ENCODE results near the gene CREG2.
A peak's percentile ranks its signal among the peaks of the same experiment; 100 is the strongest.
"Not testable (repeated sequence)": the region's sequence is repeated elsewhere in the genome, so short reads cannot be mapped to it uniquely, and the experiment has no call there.

The CREG2 gene

DNA sequence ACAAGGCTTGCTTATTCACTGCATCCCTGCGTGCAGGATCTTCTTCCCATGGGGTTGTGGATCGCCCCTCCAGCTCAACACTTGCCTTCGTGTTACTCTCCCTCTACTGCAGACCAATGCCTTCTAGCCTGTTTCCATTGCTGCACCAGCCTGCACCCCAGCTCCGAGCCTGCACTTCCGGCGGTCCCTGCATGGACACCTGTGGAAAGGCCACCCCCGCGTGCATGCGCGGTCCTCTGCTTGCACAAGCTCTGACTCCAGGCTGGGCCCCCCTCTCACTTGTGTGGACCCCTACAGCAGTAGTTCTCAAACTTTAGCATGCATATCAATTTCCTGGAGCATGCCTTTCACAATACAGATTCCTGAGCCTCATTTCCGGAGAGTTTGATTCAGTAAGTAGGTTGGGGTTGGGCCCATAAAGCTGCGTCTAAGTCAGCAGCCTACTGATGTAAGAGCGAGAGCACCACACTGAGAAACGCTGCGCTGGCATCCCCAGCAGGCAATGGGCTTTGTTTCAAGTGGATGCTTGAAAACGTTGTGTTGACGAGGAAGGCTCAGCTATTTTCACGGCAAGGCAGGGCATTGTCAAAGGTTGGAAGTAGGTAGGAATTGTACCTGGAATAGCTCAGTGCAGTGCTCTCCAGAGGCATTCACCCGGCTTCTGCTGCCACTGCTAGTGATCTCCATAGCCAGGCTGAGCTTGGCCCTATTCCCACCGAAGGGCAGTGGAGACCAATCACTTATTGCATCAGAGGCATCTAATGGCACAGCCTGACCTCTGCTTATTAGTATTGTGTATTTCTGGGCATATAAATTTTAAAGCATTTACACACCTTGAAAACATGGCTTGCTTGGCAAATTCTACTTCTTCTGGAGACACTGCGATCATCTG is 32.6 kb downstream of the CREG2 start:
- FAIRE-seq: no peak
- no peak for TF ChIP-seq POLR2AphosphoS5 (IDR thresholded peaks at IDR 0.05; ENCODE audit: low read depth, low read length)
- no peak for DNase-seq (ENCODE audit: insufficient read length)

DNA sequence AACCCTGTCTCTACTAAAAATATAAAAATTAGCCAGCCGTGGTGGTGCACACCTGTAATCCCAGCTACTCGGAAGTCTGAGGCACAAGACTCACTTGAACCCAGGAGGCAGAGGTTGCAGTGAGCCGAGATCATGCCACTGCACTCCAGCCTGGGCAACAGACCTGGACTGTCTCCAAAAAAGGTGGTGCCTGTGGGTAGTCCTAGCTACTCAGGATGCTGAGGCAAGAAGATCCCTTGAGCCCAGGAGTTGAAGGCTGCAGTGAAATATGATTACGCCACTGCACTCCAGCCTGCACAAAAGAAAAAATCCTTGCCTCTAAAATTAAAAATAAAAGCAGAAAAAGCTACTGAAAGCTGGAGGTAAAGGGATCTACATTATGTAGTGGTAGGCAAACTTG is 34.7 kb downstream of the CREG2 start:
- not testable (repeated sequence) for DNase-seq (ENCODE audit: insufficient read length); FAIRE-seq

DNA sequence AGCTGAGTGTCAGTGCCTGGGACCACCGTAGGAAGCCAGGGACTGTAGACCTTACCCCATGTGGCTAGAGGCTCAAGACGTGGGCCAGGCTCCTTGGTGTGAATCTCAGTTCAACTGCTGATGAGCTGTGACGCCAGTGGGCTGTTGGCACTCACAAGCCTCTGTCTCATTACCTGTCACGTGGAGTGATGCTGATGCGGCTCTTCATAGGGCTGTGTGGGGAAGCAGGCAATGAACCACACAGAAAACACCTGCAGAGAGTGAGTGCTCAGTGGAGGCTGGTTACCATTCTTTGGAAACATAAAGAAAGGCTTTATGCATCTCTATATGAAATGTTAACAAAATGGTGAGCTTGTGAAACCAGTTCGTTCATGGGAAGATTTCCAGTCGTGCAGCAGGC is 36.1 kb downstream of the CREG2 start:
- no peak for TF ChIP-seq POLR2A (IDR thresholded peaks at IDR 0.05; ENCODE audit: low read depth, low read length)
- no peak for TF ChIP-seq TAF1 (IDR thresholded peaks at IDR 0.05; ENCODE audit: borderline replicate concordance, low read depth, low read length)
- no peak for TF ChIP-seq POLR2AphosphoS5 (IDR thresholded peaks at IDR 0.05; ENCODE audit: low read depth, low read length)
- DNase-seq (ENCODE audit: insufficient read length) (no peak), FAIRE-seq (no peak)

DNA sequence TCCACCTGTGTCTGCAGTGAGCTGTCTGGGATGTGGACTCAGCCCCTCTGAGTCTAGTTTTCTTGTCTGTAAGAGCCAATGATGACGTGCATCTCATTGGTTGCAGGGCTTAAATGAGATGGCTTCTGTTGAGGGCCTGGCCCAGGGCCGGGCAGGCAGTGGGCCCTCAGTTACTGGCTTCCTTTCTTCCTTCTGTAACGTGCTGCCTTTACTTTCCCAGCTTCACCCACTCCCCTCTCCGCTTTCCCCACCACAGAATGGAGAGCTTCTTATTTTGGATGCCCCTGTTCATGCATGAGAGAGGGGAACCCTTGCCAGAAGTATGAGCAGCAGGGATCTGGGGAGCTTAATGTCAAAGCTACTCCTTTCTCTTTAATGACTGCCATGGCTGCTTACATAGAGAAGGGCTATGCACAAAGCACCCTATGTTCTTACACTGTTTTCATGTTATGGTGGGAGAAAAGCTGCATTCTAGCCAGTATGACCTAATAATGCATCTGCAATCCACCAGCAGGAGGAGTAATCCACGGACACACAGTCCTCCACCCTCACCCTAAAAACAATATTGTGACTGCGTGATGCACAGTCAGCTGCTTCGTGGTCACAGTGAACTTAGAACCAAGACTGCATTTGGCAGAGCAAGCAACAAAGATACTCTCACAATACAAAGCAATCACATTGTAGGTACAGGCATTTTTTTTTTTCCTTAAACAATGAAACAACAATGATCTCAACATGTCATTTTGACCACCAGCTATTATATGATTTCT is 37.2 kb downstream of the CREG2 start:
- no peak for DNase-seq (ENCODE audit: insufficient read length)
- FAIRE-seq: no peak

DNA sequence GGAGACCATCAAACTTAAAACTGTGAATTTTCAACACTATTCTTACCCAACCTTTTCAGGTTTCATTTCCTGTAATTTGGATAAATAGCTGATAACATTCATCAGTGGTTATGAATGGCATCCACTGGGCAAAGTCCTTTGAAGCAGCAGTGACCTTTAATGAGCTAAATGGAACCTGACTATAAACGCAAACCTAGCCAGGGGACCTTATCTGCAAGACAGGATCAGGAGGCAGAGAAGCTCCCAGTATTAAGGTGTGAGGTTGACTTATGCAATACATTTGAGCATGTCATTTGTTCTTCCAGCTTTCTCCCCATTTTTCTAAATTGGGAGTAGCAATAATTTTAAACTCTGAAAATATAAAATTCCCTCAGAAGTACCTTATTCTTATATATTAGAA is 38.4 kb downstream of the CREG2 start:
- DNase-seq (ENCODE audit: insufficient read length) (no peak), FAIRE-seq (no peak)
- TF ChIP-seq POLR2A (IDR thresholded peaks at IDR 0.05; ENCODE audit: low read depth, low read length) (no peak), TAF1 (IDR thresholded peaks at IDR 0.05; ENCODE audit: borderline replicate concordance, low read depth, low read length) (no peak), POLR2AphosphoS5 (IDR thresholded peaks at IDR 0.05; ENCODE audit: low read depth, low read length) (no peak)

More for the DNA sequence above, 37.2 kb downstream of the CREG2 start:
- TF ChIP-seq TAF1 (IDR thresholded peaks at IDR 0.05; ENCODE audit: borderline replicate concordance, low read depth, low read length) (no peak), POLR2AphosphoS5 (IDR thresholded peaks at IDR 0.05; ENCODE audit: low read depth, low read length) (no peak), POLR2A (IDR thresholded peaks at IDR 0.05; ENCODE audit: low read depth, low read length) (no peak)

DNA sequence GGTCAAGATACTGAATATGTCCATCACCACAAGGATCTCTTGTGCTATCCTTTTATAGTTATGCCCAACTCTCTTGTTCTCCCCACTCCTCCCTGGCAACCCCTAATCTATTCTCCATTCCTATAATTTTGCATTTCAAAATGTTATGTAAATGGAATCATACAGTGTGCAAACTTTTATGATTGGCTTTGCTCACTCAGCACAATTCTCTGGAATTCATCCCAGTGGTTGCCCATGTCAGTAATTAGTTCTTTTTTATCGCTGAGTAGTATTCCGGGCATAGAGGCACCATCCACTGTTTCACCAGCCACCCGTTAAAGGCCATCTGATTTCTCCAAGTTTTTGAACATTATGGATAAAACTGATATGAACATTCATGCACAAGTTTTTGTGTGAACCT is 40.4 kb downstream of the CREG2 start:
- no peak for DNase-seq (ENCODE audit: insufficient read length)
- FAIRE-seq: no peak
- TF ChIP-seq POLR2AphosphoS5 (IDR thresholded peaks at IDR 0.05; ENCODE audit: low read depth, low read length): no peak
- TF ChIP-seq POLR2A (IDR thresholded peaks at IDR 0.05; ENCODE audit: low read depth, low read length): no peak
- no peak for TF ChIP-seq TAF1 (IDR thresholded peaks at IDR 0.05; ENCODE audit: borderline replicate concordance, low read depth, low read length)

DNA sequence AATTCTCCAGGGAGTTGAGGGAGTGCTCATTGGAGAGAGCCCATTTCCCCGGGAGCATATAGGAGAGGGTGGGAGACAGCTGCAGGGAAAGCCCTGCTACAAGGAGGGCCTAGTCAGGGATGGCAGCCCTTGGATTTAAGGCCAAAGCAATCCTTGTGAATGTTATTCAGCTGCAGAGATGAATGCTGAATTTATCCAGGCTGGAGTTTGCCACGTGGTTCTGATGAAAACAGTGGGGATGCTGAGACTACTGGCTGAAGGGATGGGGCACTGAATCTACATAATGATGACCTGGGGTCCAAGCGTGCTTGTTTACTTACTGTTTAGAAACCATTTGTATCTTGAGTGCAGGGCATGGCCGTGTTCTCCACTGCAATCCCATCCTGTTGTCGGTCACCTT is 43.2 kb downstream of the CREG2 start:
- FAIRE-seq: no peak

DNA sequence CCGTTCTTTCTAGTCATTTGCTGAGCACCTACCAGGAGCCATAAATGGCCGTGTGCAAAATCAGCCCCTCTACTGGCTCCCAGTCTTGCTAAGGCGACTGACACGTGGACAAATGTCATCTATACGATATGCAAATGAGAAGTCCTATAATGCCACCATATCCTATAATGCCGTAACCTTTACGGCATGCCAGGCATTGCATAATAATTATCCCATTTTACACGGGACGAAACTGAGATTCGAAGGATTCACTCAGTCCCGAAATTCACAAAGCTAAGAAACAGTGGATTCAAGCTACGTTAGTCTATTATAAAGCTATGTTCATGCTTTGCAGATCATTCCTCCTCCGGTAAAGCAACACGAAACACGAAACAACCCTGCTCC is 44.7 kb downstream of the CREG2 start:
- TF ChIP-seq TAF1 (IDR thresholded peaks at IDR 0.05; ENCODE audit: borderline replicate concordance, low read depth, low read length) (no peak), POLR2AphosphoS5 (IDR thresholded peaks at IDR 0.05; ENCODE audit: low read depth, low read length) (no peak)
- FAIRE-seq: no peak
- DNase-seq (ENCODE audit: insufficient read length): no peak

More for the DNA sequence above, 43.2 kb downstream of the CREG2 start:
- no peak for DNase-seq (ENCODE audit: insufficient read length)
- TF ChIP-seq POLR2AphosphoS5 (IDR thresholded peaks at IDR 0.05; ENCODE audit: low read depth, low read length): no peak
- TF ChIP-seq POLR2A (IDR thresholded peaks at IDR 0.05; ENCODE audit: low read depth, low read length): no peak
- TF ChIP-seq TAF1 (IDR thresholded peaks at IDR 0.05; ENCODE audit: borderline replicate concordance, low read depth, low read length): no peak

DNA sequence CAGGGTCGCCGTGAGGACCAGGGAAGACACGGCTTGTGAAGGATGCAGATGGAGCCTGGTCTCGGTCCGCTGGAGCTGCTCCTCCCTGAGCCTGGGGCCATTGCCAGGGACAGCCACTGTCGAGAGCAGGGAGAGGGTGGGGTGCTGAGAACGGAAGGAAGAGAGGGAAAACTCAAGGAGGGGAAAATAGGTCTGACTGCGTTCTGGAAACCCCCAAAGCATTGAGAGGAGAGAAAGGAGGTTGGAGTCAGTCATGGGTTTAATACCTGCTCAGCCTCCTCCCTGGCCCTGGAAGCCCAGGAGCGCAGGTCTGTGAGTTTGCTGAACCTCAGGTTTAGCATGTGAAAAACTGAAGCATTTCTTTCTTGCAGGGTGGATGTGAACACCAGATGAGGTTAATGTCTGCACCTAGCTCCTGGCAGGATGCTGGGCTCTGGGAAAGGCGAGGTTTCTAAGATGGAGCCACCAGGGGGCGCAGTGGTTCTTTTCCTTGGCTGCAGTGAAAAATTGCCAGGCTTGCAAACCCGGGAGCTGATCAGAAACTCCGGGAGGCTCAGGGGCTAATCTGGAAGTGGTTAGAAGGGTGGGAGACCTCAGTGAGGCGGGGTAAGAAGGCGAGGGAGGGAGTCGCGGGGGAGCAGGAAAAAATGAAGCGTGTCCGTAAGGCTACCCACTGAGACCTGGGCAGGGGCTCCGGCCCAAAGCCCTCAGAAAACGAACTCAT is 45.2 kb downstream of the CREG2 start:
- DNase-seq (ENCODE audit: insufficient read length) (peak; percentile 54), FAIRE-seq (no peak)
- TF ChIP-seq TAF1 (IDR thresholded peaks at IDR 0.05; ENCODE audit: borderline replicate concordance, low read depth, low read length) (no peak), POLR2AphosphoS5 (IDR thresholded peaks at IDR 0.05; ENCODE audit: low read depth, low read length) (no peak)

DNA sequence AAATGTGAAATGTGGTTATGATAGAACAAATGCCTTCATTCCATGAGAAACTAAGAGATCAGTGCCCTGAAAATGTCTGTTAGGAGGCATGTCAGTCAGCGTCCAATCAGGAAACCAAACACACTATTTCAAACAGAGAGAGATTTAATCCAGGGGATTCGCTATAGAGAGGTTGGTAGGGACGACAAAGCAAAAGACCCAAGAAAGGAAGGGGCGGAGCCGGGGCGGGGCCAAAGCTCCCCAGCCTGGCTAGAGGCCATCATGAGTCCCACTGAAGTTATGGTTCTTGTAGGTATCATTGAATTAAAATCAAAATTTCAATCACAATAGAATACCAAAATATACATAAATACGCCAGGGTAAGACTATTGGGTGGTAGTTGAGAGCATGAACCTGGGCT is 45.9 kb downstream of the CREG2 start:
- DNase-seq (ENCODE audit: insufficient read length) (no peak), FAIRE-seq (no peak)
- no peak for TF ChIP-seq POLR2A (IDR thresholded peaks at IDR 0.05; ENCODE audit: low read depth, low read length)
- TF ChIP-seq TAF1 (IDR thresholded peaks at IDR 0.05; ENCODE audit: borderline replicate concordance, low read depth, low read length): no peak
- TF ChIP-seq POLR2AphosphoS5 (IDR thresholded peaks at IDR 0.05; ENCODE audit: low read depth, low read length): no peak

DNA sequence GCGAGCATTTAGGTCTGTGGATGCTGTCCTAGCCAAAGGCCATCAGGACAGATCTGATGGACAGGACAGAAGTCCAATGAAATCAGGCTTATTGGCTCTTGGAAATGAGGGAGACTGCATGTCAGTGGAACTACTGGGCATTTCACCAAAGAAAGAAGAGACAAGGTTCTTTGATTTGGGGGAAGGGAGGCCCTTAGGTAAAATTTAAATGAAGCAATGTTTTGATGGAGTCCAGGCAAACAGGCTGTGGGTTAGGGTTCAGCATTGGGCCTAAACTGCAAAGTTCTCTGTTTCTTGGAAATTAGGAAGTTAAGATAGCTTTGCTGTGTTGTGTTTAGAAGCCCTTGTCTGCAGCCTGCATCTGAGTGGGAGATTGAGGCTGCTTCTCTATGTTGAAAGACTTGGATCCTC is 47.2 kb downstream of the CREG2 start:
- DNase-seq (ENCODE audit: insufficient read length): no peak
- TF ChIP-seq TAF1 (IDR thresholded peaks at IDR 0.05; ENCODE audit: borderline replicate concordance, low read depth, low read length) (no peak), POLR2A (IDR thresholded peaks at IDR 0.05; ENCODE audit: low read depth, low read length) (no peak), POLR2AphosphoS5 (IDR thresholded peaks at IDR 0.05; ENCODE audit: low read depth, low read length) (no peak)

More for the DNA sequence above, 47.2 kb downstream of the CREG2 start:
- no peak for FAIRE-seq

Measured in GM12892 (cell line).